Central memory CD8-positive, alpha-beta T cell (primary cell): ENCODE data around the gene IL20RB.
"Not testable (repeated sequence)": the region's sequence is repeated elsewhere in the genome, so short reads cannot be mapped to it uniquely, and the experiment has no call there.

Source experiments
- ATAC-seq: fragments of 150-1000 bp; cut with Tn5 transposase; replicated peaks from 2 replicates; pipeline ENCODE4 v1.10.0; 2022; ENCODE audit warnings: mild to moderate bottlenecking, moderate FRiP score, moderate number of reproducible peaks; ENCODE audit not compliant: poor library complexity, severe bottlenecking; ENCODE audit errors: extremely low read depth
- DNase-seq, 2 donors: peaks; one replicate each; pipeline ENCODE4 v3.0.0; 2021; ENCODE audit warnings: low spot score in 2 of 2
- H3K27ac Mint-ChIP-seq: one replicate; pipeline ENCODE4 v1.8.0; 2022; ENCODE audit warnings: low read depth, mild to moderate bottlenecking, moderate library complexity, mixed read lengths
- H3K27me3 Mint-ChIP-seq: one replicate; pipeline ENCODE4 v1.8.0; 2022; ENCODE audit warnings: mixed read lengths
- H3K36me3 Mint-ChIP-seq: one replicate; pipeline ENCODE4 v1.8.0; 2022; ENCODE audit warnings: mild to moderate bottlenecking, moderate library complexity, mixed read lengths; ENCODE audit not compliant: insufficient read depth
- H3K4me1 Mint-ChIP-seq: one replicate; pipeline ENCODE4 v1.8.0; 2022; ENCODE audit warnings: mixed read lengths
- H3K4me3 Mint-ChIP-seq: one replicate; pipeline ENCODE4 v1.8.0; 2022; ENCODE audit warnings: mild to moderate bottlenecking, moderate library complexity, mixed read lengths
- H3K9me3 Mint-ChIP-seq: one replicate; pipeline ENCODE4 v1.8.0; 2022; ENCODE audit warnings: mixed read lengths

The IL20RB gene

DNA sequence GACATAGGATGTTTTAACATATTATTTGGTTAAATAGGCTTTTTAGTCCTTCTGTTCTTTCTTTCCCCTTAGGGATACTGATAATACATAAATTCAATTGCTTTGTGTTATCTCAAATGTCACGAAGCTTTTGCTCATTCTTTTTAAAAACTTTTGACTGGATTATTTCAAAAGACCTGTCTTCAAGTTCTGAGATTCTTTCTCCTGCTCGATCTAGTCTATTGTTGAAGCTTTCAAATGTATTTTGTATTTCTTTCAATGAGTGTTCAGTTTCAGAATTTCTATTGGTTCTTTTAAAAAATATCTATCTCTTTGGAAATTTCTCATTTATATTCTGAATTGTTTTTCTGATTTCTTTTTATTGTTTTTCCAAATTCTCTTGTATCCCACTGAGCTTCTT lies 16.9 kb downstream of the IL20RB start:
- H3K9me3 Mint-ChIP-seq, result peaks cover 7% of the 10 kb centered on the region
- no peak for ATAC-seq
- no peak overlapping the region for H3K27ac Mint-ChIP-seq
- no peaks in the 10 kb centered on the region for H3K4me1 Mint-ChIP-seq
- no peak overlapping the region for H3K4me3 Mint-ChIP-seq
- H3K27me3 Mint-ChIP-seq, result no peaks in the 10 kb centered on the region
- DNase-seq, result no peak
- no peaks in the 10 kb centered on the region for H3K36me3 Mint-ChIP-seq

DNA sequence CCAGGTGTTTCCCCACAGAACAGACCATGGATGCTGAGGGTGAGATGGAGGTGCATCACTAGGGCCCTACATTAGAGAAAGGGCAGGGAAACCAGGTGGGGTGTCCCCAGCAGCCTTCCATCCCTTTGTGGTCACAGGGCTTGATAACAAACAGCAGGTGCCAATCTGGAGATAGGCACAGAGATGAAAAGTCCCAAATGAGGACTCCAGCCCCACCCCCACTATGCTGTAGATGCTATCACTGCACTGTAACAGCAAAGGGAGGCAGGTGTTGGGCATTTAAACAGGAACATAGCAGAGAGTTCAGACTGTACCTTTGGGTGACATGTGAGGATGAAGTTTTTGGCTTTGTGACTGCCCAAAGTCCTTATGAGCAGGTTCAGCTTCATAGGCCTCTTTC lies 21.4 kb downstream of the IL20RB start:
- H3K27ac Mint-ChIP-seq, result no peak overlapping the region

GRCh38 chr3:136979684-136980083 lies 21.9 kb downstream of the IL20RB start:
- Mint-ChIP-seq H3K4me1 (no peaks in the 10 kb centered on the region), H3K4me3 (no peak overlapping the region), H3K27ac (no peak overlapping the region), H3K36me3 (no peaks in the 10 kb centered on the region), H3K9me3 (no peaks in the 10 kb centered on the region), H3K27me3 (no peaks in the 10 kb centered on the region)
- DNase-seq, result no peak
- ATAC-seq, result no peak

More for the DNA sequence above, 21.4 kb downstream of the IL20RB start:
- DNase-seq (no peak), ATAC-seq (no peak)
- no peak overlapping the region for H3K4me3 Mint-ChIP-seq
- no peaks in the 10 kb centered on the region for H3K36me3 Mint-ChIP-seq
- H3K4me1 Mint-ChIP-seq, result no peaks in the 10 kb centered on the region
- no peaks in the 10 kb centered on the region for H3K27me3 Mint-ChIP-seq
- peaks cover 4% of the 10 kb centered on the region for H3K9me3 Mint-ChIP-seq

GRCh38 chr3:136982033-136982432 lies 24.2 kb downstream of the IL20RB start:
- no peaks in the 10 kb centered on the region for H3K4me1 Mint-ChIP-seq
- no peak overlapping the region for H3K4me3 Mint-ChIP-seq
- DNase-seq (no peak), ATAC-seq (no peak)
- H3K27ac Mint-ChIP-seq, result no peak overlapping the region
- H3K9me3 Mint-ChIP-seq, result no peaks in the 10 kb centered on the region
- no peaks in the 10 kb centered on the region for H3K36me3 Mint-ChIP-seq
- H3K27me3 Mint-ChIP-seq, result no peaks in the 10 kb centered on the region

GRCh38 chr3:136982520-136983138 lies 24.8 kb downstream of the IL20RB start:
- no peak for DNase-seq
- H3K4me3 Mint-ChIP-seq, result no peak overlapping the region
- no peak for ATAC-seq

GRCh38 chr3:136984837-136985236 lies 27.1 kb downstream of the IL20RB start:
- Mint-ChIP-seq H3K36me3 (no peaks in the 10 kb centered on the region), H3K4me1 (no peaks in the 10 kb centered on the region), H3K27me3 (no peaks in the 10 kb centered on the region), H3K27ac (no peak overlapping the region), H3K9me3 (no peaks in the 10 kb centered on the region), H3K4me3 (no peak overlapping the region)
- no peak for DNase-seq
- ATAC-seq, result no peak

More at GRCh38 chr3:136982520-136983138, 24.8 kb downstream of the IL20RB start:
- H3K27me3 Mint-ChIP-seq, result no peaks in the 10 kb centered on the region
- no peak overlapping the region for H3K27ac Mint-ChIP-seq
- no peaks in the 10 kb centered on the region for H3K4me1 Mint-ChIP-seq
- H3K9me3 Mint-ChIP-seq, result no peaks in the 10 kb centered on the region
- H3K36me3 Mint-ChIP-seq, result no peaks in the 10 kb centered on the region

GRCh38 chr3:136987398-136987980 lies 29.7 kb downstream of the IL20RB start:
- H3K4me3 Mint-ChIP-seq, H3K9me3 Mint-ChIP-seq, H3K4me1 Mint-ChIP-seq, ATAC-seq, H3K36me3 Mint-ChIP-seq, H3K27ac Mint-ChIP-seq, DNase-seq, H3K27me3 Mint-ChIP-seq: not testable (repeated sequence)

DNA sequence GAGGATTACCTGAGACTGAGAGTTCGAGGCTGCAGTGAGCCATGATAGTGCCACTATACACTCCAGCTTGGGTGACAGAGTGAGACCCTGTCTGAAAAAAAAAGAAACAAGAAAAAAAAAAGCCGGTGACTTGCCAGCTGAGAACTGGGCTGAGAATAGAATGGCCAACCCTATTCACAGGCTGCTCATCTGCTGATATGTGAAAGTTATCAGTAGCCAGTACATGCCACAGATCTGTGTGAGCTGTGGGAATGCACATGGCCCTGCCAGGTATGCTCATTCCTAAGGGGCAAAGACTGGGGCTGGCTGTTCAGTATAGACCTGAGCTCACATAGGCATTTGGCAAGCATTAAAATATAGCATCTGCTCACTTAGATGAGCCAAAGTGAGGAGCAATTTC lies 30.9 kb downstream of the IL20RB start:
- H3K4me3 Mint-ChIP-seq, result no peak overlapping the region
- H3K27me3 Mint-ChIP-seq, result no peaks in the 10 kb centered on the region
- no peak for ATAC-seq
- no peaks in the 10 kb centered on the region for H3K9me3 Mint-ChIP-seq
- no peak for DNase-seq
- H3K36me3 Mint-ChIP-seq, result no peaks in the 10 kb centered on the region
- no peak overlapping the region for H3K27ac Mint-ChIP-seq
- H3K4me1 Mint-ChIP-seq, result no peaks in the 10 kb centered on the region

DNA sequence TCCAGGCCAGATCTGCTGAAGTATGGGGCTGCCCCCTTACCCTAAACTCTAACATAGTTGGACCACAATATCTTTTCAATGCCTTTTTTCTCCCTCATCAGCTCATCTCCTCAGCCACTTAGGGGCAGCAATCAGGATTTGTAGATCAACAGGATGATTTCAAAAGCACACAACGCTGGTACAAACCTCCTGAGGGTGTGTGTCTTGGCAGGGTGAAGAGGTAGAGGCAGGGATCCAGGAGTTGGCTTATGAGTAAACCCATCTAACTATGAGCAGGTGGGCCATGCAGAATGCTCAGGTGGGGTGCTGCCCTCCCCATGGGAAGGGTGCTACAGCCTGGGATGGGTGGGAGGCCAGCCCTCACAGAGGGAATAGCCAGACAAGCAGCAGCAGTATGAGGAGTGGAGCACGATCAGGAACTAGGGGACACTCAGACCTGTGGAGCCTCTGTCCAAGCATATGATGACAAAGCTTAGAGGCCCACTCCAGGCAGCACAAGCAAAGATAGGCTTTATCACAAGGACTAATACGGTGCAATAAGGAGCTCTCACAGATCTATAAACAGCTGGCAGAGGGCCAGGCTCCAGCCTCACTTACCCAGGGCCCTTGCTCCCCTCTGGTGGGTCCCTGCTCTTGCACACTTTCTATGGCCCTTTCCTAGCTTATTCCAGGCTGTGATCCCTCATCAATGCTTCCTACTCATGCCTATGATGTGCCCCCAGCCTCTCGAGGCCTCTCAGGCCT lies 32.2 kb downstream of the IL20RB start:
- no peak for DNase-seq
- no peak for ATAC-seq
- Mint-ChIP-seq H3K9me3 (no peaks in the 10 kb centered on the region), H3K36me3 (no peaks in the 10 kb centered on the region), H3K27me3 (no peaks in the 10 kb centered on the region), H3K27ac (no peak overlapping the region), H3K4me3 (no peak overlapping the region), H3K4me1 (no peaks in the 10 kb centered on the region)

- no peaks in the 10 kb centered on the region for H3K27me3 Mint-ChIP-seq
- H3K27ac Mint-ChIP-seq, result no peak overlapping the region
- H3K4me1 Mint-ChIP-seq, result no peaks in the 10 kb centered on the region
- H3K4me3 Mint-ChIP-seq, result no peak overlapping the region
- ATAC-seq (no peak), DNase-seq (no peak)
- no peaks in the 10 kb centered on the region for H3K9me3 Mint-ChIP-seq
- no peaks in the 10 kb centered on the region for H3K36me3 Mint-ChIP-seq
Observed at GRCh38 chr3:136990826-136991225, 33.0 kb downstream of the IL20RB start.

DNA sequence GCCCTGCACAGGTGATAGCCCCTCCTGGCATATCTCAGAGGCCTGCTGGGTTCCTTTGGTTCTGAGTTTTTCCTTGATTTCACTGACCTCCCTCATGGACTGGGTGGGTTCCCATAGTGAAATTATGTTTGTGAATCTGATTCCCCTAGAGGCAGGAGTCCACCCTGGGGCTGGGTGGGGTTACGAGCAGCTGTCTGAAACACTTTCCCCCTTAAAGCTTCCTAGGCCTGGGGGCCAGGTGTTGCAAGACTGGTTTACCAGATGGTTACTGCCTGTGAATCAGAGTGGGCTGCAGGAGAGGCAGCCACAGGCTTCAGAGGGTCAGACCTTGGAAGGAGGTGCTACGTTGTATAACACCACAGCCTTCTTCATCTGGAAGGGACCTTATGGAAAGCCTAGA lies 34.3 kb downstream of the IL20RB start:
- DNase-seq (no peak), ATAC-seq (no peak)
- no peaks in the 10 kb centered on the region for H3K27me3 Mint-ChIP-seq
- H3K4me1 Mint-ChIP-seq, result no peaks in the 10 kb centered on the region
- no peaks in the 10 kb centered on the region for H3K9me3 Mint-ChIP-seq
- H3K27ac Mint-ChIP-seq, result no peak overlapping the region
- no peak overlapping the region for H3K4me3 Mint-ChIP-seq
- no peaks in the 10 kb centered on the region for H3K36me3 Mint-ChIP-seq

DNA sequence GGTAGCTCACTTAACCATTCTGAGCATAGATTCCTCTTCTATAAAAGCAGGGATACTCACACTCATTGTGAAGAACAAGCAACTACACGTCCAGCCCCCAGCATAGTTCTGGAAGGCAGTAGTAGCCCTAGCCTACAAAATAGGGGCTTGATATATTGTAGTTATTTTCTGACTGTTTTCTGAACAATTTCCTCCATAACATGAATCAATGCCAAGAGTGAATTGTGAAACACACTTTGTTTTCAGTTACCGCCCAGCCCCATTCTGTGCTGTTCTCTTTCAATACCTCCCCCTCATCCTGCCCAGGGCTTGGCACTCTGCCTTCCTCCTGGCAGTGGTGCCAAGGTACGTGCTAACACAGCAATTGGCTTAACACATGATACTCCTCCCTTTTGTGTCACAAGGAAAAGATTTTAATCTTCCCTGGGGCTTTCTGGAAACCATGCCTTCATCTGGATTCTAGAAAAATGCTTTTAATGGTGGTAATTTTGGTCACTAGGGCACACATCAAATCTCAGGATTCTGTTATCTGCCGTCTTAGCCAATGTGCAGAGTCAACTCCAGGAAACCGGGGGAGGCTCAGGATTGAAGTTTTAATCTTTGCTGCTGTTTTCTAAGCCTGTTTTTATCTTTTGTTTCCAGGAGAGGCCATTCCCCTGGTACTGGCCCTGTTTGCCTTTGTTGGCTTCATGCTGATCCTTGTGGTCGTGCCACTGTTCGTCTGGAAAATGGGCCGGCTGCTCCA lies 37.2 kb downstream of the IL20RB start:
- H3K9me3 Mint-ChIP-seq, result no peaks in the 10 kb centered on the region
- DNase-seq, result no peak
- no peak overlapping the region for H3K4me3 Mint-ChIP-seq
- H3K4me1 Mint-ChIP-seq, result no peaks in the 10 kb centered on the region
- no peak overlapping the region for H3K27ac Mint-ChIP-seq
- H3K27me3 Mint-ChIP-seq, result no peaks in the 10 kb centered on the region
- no peak for ATAC-seq
- no peaks in the 10 kb centered on the region for H3K36me3 Mint-ChIP-seq
